ENCODE results near the gene PIGL.

DNA sequence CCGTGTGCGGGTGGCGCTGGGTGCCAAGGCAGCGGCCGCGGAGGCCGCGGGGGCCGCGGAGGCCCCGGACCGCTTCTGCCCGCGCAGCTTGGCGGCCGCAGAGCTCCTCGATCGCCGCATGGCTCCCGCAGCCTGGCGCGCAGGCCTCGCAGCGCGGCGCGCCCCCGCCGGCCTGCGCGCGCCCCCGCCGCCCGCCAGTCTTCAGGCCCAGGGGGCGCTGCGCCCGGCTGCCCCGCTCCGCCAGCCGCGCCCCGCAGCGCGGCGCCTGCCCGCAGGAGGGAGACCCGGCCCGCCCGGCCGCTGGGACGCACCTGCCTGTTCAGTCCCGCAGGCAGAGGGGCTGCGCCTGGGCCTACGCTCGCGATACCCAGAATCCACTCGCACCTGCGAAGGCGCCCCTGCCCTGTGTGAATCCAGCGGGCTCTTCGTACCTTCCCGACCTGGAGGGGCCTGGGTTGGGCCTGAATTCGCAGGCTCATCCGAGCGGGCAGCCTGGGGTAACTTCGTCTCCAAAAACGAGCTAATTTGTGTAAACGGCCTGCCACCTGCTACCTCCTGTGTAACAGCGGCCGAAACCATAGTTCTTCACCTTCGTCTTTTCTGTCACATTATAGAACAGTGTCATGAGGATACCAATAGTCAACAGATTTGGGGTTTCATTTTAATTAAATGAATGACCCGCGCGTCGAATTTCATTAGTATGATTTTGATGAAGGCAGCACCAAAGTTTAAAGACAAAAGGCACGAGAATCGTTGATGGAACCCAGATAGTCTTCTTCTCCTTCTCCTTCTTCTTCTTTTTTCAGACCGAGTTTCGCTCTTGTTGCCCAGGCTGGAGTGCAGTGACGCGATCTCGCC is 136.5 kb downstream of the PIGL start, which contains the start of gene CENPV:
- TF ChIP-seq EZH2phosphoT487 (IDR thresholded peaks at IDR 0.05; ENCODE audit: insufficient read depth, low read depth) (no peak), EZH2 (IDR thresholded peaks at IDR 0.05; ENCODE audit: insufficient read depth, poor library complexity, severe bottlenecking) (no peak)
